22Rv1 (cell line): Measurements from ENCODE around the gene RXFP1.
"Not testable (repeated sequence)": the region's sequence is repeated elsewhere in the genome, so short reads cannot be mapped to it uniquely, and the experiment has no call there.

Source experiments
- H3K27ac ChIP-seq: fragments of 450-650 bp; 2 replicates; pipeline ENCODE4 v1.5.1; 2017
- ZFX ChIP-seq: fragments of 450-650 bp; IDR thresholded peaks from 2 replicates; pipeline ENCODE4 v1.6.1; 2017; ENCODE audit warnings: antibody characterized with exemption, borderline replicate concordance
- TF ChIP-seq, protein P1 (sequence below): fragments of 450-650 bp; IDR thresholded peaks from 2 replicates; pipeline ENCODE4 v1.5.1; 2017; ENCODE audit warnings: mild to moderate bottlenecking

The RXFP1 gene

DNA sequence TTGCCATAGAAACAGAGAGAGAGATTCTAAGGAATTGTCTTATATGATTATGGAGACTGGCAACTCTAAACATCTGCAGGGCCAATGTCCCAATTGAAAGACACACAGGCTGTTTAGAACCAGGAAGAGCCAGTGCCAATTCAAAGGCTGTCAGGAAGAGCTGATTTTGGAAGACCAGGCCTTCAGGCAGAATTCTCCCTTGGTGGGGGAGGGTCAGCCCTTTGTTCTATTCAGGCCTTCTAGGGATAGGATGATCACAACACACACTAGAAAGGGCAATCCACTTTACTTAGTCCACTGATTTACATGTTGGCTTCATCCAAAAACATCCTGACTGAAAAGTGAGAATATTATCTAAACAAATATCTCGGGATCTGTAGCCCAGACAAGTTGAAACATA lies 134.8 kb downstream of the RXFP1 start:
- H3K27ac ChIP-seq = no peak overlapping the region

DNA sequence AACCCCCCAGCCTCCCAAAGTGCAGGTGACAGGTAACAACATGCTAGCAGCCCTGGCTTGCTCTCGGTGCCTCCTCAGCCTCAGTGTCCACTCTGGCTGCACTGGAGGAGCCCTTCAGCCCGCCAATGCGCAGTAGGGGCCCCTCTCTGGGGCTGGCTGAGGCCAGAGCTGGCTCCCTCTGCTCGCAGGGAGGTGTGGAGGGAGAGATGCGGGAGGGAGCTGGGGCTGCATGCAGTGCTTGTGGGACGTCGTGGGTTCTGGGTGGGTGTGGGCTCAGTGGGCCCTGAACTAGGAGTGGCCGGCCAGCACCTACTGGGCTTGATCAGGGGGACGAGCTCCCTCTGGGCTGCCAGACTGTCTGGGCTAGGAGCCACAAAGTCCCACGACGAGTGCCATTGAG lies 135.6 kb downstream of the RXFP1 start:
- TF ChIP-seq, protein P1, sequence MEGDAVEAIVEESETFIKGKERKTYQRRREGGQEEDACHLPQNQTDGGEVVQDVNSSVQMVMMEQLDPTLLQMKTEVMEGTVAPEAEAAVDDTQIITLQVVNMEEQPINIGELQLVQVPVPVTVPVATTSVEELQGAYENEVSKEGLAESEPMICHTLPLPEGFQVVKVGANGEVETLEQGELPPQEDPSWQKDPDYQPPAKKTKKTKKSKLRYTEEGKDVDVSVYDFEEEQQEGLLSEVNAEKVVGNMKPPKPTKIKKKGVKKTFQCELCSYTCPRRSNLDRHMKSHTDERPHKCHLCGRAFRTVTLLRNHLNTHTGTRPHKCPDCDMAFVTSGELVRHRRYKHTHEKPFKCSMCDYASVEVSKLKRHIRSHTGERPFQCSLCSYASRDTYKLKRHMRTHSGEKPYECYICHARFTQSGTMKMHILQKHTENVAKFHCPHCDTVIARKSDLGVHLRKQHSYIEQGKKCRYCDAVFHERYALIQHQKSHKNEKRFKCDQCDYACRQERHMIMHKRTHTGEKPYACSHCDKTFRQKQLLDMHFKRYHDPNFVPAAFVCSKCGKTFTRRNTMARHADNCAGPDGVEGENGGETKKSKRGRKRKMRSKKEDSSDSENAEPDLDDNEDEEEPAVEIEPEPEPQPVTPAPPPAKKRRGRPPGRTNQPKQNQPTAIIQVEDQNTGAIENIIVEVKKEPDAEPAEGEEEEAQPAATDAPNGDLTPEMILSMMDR = no peak
- no peak for TF ChIP-seq ZFX
- no peak overlapping the region for H3K27ac ChIP-seq

More for the DNA sequence above, 134.8 kb downstream of the RXFP1 start:
- TF ChIP-seq, protein P1 = no peak
- TF ChIP-seq ZFX = no peak

DNA sequence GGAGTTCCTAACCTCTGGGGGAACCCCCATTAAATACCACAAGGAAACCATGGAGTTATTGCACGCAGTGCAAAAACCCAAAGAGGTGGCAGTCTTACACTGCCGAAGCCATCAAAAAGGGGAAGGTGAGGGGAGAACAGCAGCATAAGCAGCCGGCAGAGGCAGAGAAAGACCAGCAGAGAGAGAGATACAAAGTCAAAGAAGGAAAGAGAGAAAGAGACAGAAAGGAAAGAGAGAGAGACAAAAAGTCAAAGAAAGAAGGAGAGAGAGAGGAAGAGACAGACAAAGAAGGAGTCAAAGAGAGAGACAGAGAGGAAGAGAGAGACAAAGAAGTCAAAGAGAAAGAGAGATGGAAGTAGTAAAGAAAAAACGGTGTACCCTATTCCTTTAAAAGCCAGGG lies 141.6 kb downstream of the RXFP1 start:
- not testable (repeated sequence) for H3K27ac ChIP-seq

DNA sequence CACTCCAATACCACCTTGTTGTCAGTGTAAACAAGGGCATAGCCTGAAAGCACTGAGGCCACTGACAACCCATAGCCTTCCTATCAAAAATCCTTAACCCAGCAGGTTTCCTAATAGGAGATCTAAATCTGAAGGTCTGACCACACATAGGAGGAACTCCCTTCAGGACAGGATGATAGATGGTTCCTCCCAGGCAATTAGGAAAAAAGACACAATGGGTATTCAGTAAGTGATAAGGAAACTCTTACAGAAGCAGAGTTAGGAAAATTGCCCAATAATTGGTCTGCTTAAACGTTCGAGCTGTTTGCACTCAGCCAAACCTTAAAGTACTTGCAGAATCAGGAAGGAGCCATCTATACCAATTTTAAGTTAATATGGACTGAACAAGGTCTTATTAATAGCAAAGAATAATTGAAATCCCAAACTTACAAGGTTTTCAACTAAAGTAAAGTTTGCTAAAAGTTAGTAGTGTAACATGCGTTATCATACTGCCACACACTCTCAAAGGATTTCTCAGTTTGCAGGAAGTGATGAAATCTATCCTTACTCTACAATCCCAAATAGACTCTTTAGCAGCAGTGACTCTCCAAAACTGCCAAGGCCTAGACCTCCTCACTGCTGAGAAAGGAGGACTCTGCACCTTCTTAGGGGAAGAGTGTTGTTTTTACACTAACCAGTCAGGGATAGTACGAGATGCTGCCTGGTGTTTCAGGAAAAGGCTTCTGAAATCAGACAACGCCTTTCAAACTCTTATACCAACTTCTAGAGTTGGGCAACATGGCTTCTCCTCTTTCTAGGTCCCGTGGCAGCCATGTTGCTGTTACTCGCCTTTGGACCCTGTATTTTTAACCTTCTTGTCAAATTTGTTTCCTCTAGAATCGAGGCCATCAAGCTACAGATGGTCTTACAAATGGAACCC lies 142.3 kb downstream of the RXFP1 start:
- H3K27ac ChIP-seq = not testable (repeated sequence)

DNA sequence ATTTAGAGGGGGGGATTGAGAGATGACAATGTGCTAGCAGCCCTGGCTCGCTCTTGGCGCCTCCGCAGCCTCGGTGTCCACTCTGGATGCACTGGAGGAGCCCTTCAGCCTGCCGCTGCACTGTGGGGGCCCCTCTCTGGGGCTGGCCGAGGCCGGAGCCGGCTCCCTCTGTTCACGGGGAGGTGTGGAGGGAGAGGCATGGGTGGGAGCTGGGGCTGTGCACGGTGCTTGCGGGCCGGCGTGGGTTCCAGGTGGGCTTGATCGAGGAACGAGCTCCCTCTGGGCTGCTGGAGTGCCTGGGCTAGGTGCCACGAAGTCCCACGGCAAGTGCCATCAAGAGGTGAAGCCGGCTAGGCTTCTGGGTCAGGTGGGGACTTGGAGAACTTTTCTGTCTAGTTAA lies 143.1 kb downstream of the RXFP1 start:
- TF ChIP-seq, protein P1 = no peak
- no peak for TF ChIP-seq ZFX
- H3K27ac ChIP-seq = no peak overlapping the region

DNA sequence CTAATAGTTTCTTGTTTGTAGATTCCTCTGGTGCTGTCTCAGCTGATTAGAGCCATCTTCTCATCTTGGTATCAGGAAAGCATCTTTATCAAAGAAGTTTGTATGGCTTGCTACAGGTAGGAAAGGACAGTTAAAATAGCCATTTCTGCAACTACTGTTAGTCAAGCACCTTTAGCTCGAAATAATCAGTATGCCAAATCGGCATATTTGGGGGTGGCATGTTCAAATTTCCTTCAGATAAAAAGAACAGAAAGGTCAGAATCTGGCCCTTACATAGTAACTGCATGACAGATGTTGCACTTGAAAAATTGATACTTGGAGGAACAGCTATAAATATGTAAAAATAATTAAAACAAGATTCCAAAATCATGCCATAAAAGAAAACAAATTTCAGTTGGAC lies 145.2 kb downstream of the RXFP1 start:
- no peak for TF ChIP-seq ZFX
- TF ChIP-seq, protein P1 = no peak
- H3K27ac ChIP-seq = peak overlapping the region; percentile 22; the same call in 1 of the 2 replicates

DNA sequence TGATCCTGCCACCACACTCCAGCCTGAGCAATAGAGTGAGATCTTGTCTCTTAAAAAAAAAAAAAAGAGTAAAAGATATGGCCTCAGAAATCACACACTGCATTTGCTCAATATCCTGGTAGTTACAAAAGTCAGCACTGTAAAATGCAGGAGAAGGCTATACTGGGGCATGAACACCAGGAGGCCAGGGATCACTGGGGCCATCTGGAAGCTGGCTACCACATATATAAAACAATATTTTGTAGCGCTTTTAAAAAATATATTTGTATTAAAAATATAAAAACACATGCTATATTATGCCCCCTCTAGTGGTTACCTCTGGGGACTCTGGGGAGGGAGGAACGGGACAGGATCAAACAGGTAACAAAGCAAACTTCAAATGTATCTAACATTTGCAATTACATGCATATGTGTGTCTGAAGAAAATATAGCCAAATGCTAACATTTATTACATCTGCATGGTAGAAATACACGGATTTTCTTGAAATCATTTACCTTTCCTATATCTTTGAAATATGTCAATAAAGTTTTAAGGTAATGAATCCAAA lies 146.0 kb downstream of the RXFP1 start:
- no peak for TF ChIP-seq ZFX
- TF ChIP-seq, protein P1 = peak; percentile 80
- no peak overlapping the region for H3K27ac ChIP-seq

DNA sequence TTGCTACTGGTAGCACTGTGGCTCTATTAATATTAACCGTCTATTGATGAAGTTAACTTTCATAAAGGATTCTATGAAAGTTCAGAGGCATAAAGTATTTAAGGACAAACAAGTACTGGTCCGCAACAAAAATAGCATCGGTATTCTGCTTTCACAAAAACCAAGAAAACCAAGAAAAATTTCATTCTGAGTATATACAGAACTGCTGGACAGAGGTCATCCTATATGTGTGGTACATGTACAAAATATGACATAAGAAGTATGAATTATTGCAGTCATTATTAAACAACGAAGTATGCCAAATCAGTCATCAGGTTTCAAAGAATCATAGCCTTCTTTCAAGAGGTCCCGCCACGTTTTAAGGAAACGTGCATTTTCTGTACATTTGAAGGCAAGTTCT lies 147.6 kb downstream of the RXFP1 start:
- no peak overlapping the region for H3K27ac ChIP-seq
- TF ChIP-seq ZFX = no peak
- TF ChIP-seq, protein P1 = no peak
